HG03469 (cell line): ENCODE measurements around the gene GRM5.

Experiments used
- ATAC-seq: cut with Tn5 transposase; IDR thresholded peaks from one replicate; pipeline ENCODE4 v1.9.1; 2021; ENCODE audit warnings: mild to moderate bottlenecking, moderate library complexity, moderate number of reproducible peaks; ENCODE audit not compliant: unreplicated experiment

Gene GRM5

DNA sequence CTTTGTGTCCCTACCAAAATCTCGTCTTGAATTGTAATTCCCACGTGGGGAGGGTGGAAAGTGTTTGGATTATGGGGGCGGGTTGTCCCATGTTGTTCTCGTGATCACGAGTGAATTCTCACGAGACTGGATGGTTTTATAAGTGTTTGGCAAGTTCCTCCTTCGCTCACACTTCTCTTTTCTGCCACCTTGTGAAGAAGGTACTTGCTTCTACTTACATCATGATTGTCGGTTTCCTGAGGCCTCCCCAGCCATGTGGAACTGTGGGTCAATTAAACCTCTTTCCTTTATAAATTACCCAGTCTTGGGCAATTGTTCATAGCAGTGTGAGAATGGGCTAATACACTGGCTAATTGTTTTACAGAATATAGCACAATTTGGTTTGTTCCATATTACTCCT lies 326.3 kb downstream of the GRM5 start:
- ATAC-seq = no peak

DNA sequence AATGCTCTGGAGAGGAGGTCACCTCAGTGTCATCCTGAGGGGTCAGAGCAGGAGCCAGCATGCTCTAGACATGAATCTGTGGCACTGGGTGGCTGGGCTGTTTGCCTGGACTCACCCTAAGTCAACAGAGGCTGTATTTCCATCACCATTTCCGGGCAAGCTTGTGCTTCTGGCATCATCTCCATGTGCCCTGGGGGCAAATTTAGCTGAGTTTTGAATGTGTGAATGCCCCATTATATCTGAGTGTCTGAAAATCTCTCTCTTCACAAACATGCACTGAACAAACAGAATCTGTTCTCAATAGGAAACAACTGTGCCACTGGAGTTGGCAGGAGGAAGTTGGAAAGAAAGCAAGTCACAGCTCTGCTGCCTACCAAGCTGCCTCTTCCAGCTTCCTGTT lies 356.2 kb downstream of the GRM5 start:
- ATAC-seq = no peak

DNA sequence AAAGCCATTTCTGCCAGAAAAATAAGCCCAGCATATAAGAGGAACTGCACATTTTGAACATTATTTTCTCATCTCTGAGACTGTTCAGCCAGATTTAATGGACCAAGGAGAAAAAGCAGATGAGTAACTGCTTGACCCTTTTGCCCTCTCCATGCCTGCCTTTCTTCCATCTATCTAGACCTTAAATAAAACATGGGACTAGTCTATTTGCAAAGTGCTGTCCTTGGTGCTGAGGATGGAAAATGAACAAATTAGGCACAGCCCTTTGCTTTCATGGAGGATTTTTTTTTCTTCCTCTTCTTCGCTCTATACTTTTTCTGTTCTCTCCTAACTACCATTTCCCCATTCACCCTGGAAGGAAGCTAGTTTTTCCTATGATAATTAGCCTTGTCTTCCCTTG lies 361.3 kb downstream of the GRM5 start:
- ATAC-seq = no peak

DNA sequence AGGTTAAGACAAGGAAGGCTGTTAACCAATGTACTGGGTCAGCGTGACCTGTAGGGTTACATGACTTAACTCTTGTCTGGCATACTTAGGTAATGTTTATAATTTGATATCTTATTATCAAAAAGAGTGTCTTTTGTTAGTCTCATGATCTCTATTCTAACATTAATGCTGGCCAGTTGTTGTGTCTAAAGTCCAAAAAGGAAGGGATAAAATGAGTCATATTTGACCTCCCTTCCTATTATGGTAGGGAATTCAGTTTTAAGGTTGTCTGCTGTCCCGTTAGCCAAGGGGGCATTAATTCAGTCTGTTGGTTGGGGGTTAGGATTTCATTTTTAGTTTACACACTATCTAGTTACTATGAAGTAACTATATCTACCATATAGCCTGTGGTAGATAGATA lies 364.0 kb downstream of the GRM5 start:
- ATAC-seq = no peak

DNA sequence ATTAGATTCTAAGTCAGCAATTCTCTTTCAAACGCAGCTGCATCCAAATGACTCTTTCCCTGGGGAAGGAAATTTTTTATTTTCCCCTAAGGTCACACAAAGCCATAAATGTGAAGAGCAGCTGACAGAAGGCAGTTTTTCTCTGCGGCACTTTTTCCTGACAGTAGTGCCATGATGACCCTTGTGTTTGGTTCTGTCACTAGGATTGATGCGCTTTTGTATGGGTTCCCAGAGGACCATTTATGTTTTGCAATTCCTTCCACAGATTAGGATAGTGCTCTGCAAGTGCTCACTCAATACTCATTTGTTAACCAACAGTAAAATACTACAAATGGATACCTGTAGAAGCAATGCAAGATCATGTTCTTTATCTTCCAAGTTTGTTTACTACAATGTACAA lies 368.6 kb downstream of the GRM5 start:
- ATAC-seq = no peak

DNA sequence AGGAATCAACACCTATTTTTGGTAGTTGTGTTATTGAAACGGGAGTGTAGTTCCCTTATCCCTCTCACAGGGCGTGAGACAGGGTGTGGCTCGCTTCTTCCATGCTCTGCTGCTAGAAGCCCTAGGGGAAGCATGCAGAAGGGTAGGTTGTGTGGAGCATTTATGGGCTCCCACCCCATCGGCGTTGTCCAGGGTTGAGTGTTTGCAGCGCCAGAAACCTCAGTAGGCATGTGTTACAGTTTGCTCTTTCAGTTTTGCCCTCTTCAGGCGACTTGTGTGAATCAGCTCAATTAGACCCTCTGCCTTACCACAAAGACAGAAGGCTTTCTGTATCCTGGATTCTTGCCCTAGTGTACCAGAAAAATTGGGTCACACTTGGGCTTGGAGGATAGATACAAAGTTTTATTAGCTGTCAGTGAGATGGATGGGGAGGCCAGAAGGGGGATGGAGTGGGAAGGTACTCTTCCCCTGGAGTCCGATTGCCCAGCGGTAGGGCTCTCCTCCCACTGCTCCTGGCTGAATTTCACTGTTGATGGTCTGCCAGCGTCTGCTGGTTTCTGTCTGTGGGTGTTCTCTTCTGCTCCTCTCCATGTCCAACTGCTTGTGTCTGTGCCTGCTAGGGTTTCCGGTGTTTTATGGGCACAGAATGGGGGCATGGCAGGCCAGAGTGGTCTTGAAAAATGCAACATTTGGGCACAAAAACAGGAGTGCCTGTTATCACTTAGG lies 369.9 kb downstream of the GRM5 start:
- ATAC-seq = no peak

DNA sequence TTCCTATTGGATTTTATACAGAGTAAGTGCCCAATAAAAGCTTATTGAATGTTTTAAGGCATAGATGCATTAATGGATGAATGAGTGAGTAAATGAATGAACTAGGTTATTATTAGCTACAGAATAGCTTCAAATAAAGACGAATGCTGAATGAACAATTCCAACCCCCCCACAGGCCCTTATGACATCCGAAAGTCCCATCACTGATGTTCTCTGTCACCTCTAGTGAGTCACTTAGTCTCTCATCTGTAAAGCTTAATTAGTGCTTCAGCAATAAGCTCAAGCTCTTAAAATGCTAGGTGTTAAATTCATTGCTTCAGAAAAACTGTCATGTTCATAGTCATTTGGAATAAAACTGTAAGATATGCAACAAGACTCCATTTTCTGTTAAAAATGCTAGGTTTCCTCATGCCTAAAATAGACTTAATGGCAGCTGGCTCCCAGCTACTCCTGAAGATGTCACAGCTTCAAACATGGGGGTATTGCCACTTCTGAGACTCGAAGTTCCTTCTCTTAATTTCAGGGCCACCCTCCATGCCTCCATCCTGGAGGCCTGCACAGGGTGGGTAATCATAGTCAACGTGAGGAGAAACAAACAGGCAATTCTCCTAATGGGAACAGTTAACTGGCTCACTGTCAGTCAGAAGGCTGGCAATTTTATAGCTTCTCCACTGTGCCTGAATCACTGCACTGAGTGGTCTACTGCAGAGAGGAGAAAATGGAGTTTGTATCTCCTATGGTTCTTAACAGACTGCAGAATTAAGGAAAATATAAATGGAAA lies 373.3 kb downstream of the GRM5 start:
- ATAC-seq = no peak

DNA sequence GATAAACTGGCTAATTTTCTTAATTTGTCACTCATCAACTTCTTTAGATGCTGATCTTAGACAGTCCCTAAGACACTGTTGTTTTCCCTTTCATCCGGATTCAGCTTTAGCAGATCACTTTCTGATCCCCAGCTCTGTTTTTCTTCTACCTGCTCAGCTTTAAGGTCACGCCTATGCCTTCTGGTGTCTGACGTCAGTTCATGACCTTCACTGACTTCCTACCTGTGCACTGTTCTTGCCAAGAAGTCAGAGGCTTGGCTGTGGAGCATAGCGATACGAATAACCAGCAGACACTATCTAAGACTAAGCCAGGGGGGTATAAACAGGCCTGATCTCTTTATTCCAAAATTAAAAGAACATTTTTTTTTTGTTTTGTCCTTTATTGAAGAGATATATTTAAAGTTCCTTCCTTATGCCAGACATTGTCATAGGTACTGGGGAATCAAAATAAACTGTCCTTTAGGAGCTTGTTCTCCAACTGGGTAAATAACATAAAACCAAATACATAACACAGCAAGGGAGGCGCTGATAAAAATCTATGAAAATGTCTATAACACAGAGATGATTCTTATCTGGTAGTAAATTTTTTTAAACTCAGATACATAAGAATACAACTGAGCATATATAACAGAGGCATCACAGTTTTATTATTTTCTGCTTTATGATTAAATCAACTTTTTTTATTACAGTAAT lies 376.1 kb downstream of the GRM5 start:
- no peak for ATAC-seq

DNA sequence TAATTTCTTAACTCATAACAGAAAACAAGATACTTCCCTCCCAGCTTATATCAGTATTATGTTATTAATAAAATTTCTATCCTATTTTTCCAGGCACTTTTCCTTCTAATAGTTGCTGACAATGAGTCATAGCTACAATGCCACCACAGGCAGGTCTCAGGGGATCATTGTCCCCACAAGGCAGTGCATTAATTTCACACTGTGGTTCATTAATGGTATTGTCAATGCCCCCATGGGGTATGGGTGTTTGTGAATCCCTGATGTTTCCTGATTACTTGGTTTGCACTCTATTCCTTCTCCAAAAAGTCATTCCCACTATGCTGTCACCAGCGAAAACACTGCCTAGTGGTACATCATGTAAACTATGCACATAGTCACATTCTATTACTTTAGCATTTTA lies 382.8 kb downstream of the GRM5 start:
- ATAC-seq = no peak

DNA sequence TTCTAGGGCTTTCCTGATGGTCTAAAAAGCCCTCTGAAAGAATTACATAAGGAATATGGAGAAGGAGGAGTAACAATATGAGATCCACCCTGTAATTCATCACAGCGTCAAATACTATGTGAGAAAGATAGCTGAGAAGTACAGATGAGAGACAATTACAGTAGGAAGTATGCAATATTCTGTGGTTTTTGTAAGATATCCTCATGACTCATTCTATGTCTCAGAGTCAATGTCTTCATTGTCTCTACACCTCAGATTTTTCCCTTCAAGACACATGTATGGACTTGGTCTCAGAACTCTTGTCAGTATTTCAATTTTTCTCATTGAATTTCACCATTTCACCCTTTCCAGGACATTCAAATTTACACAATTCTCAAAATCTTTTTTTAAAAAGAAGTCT lies 385.0 kb downstream of the GRM5 start:
- peak; percentile 44 for ATAC-seq

DNA sequence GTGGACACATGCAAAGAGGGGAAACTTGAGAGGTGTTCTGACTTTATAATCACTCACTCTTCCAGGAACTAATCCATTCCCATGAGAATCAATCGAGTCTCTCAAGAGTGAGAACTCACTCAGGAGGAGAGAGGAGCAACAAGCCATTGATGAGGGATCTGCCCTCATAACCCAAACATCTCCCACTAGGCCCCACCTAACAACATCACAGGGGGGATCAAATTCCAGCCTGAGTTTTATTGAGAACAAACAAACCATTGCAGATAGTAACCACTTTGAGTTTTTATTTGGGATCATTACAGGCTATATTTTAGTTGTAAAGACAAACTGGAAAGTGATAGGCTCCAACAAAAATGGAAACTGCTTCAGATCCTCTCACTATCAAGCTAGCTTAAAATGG lies 399.4 kb downstream of the GRM5 start:
- no peak for ATAC-seq

DNA sequence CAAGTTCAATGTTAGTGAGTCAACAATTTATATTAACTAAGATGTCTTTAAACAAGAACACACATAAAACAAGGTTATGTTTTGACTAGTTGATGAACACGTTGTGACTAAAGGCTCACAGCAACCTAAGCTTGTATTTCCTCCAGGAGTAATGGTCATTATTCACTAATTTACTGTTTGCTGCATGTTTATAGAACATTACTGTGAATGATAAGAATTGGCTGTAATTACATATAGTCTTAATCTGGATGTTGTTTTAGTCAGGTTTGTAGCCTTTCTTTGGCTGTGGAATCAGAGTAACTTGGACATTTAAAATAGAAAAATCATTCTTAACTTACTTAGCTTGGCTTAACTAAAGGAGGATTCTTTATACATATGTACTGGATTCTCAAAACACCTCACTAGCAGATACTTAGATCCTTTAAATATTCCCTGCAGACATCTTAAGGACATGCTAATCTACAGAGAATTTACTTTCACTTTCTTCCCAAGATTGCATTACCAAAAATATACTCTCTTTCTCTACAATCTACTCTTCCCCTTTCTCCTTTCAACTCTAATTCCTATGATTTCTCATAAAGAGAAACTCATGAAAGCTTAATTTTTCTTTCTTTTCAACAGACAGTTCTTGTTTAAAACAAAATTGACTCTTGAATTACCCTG lies 408.6 kb downstream of the GRM5 start:
- ATAC-seq = no peak

DNA sequence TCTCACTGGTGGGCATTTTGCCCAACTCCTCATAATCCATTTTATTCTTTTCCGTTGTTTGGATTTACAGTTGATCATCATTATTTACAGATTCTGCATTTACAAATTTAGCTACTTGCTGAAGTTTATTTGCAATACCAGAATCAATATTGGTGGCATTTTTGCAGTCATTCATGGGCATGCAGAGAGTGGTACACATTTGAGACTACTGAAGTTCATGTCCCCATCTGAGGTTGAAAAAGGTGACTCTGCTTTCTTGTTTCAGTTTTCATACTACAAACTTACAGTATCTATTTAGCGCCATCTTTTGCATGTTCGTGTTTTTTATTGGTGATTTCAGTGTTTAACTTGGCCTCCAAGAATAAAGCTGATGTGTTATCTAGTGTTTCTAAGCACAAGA lies 409.5 kb downstream of the GRM5 start:
- no peak for ATAC-seq

DNA sequence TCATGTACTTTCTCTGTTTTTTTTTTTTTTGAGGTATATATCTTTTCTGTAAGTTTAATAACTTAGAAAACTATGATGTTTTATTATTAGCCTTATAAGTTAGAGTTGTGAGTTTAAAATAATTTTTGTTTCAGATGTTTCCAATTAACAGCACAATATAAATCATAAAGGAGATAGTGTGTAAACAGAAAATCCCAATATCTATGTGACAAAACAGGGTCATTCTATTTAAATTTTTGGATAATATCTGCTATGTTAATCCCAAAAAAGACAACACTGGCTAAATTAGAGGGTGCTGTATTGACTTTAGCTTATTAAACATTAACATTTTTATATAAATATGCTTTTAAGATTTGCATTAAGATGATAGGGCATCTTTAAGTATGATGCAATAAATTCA lies 410.1 kb downstream of the GRM5 start:
- no peak for ATAC-seq

DNA sequence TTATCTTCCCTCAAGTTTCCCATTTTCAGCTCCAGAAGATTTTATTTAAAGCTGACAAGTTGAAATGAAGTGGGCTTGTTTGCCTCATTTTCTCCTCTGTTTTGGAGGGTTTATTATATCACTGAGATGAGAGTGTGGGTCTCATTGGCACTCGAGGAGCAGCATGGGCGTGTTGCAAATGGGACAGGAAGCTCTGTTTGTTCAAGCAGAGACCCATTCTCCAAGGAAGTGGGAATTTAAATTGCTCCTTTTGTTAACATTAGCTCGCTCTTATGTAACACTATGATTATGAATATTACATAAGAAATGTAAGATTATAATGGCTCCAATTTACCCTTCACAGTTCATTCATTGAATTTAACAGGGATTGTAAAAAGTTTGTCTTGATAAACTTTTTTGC lies 410.6 kb downstream of the GRM5 start:
- ATAC-seq = no peak

DNA sequence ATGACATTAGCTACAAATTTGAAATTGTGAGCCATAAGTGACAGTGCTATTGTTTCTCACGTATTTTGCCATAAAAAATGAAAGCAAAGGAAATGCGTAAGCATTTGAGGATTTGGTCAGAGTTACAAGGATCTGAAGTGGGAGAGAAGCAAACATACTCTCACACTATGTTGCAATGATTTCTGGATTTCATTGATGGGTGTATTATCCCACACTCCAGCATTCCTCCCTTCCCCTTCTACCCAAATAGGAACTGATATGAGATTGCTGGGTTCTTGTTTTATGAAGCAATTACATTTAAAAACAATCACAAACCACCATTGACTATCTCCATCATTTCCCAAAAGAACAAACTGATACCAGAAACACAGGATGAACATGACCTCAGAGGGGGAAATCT lies 414.2 kb downstream of the GRM5 start:
- no peak for ATAC-seq

DNA sequence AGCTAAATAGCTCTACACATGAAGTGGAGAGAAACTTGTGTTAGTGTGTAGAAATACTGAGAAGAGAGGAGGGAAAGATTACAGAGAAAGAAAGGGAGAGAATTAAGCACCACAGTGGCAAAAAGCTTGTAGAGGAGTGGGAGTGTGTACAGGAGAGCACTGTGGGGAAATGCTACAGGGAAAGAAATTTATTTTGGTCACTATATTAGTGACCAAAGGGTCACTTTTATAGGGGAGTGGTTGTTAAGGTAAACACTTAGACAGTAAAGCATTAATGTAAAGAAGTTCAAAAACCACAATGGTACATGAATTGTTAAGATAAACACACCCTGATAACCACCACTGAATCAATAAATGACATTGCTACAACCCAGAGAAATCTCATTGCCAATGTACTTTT lies 421.1 kb downstream of the GRM5 start:
- no peak for ATAC-seq

DNA sequence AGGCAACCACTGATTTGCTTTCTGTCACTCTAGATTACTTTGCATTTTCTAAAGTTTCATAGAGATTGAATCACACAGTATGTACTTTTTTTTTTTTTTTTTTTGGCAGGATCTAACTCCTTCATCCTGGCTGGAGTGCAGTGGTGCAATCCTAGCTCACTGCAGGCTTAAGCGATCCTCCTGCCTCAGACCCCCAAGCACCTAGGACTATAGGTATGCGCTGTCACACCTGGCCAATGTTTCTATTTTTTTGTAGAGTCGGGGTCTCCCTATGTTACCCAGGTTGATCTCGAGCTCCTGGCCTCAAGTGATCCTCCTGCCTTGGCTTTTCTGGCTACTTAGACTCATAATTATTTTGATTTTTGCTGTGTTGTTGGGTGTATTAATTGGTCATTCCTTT lies 433.6 kb downstream of the GRM5 start:
- no peak for ATAC-seq

DNA sequence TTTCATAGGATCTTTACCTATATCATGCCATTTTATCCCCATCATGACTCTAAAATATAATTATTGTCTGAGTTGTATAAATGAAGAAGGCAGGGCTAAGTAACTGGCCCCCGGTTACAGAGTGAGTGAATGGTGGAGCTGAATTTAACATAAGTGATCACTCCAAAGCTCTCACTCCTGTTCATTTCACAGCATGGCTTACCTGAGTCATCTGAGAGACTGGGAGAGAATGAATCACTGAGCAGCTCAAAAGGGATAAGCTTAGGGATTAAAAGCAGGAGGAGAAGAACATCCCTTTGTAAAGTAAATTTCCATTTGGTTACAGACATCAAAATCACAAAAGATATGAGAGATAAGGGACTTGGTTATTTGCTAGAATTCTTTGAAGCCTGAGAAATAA lies 434.3 kb downstream of the GRM5 start:
- no peak for ATAC-seq

DNA sequence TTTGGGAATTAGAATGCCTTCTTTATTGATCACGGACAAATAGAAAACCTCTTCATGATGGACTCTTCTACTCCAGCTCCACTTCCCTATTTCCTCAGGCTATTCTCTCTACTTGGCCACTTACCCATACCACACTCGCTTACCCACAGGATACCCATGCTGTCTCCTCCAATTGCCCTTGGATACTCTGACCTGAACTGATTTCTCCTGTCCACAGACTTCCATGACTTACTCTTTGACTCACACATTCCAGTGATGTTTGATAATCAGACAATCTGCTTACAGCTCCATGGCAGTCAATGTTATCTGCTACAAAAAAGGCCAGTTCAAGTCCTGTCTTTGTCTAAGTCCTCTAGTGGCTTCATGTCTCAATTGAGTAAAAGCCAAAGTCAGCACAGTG lies 436.3 kb downstream of the GRM5 start:
- ATAC-seq = no peak

DNA sequence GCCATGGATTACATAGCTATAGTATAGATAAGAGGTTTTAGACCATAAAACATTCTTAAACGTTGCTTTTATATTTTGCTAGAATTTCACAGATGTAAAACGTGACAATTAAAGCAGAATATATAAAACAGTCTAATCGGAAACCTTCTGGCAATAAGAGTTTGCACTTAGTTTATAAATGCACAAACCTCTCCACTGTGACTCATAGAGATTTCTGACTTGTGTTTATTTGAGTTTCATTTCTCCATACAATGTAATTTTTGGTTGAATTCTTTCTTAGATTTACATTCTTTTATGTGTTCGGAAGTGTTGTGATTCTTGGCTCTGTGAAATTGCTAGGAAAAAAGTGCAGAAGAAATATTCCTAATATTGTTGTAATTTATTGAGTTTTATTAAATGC lies 439.6 kb downstream of the GRM5 start:
- ATAC-seq = no peak

DNA sequence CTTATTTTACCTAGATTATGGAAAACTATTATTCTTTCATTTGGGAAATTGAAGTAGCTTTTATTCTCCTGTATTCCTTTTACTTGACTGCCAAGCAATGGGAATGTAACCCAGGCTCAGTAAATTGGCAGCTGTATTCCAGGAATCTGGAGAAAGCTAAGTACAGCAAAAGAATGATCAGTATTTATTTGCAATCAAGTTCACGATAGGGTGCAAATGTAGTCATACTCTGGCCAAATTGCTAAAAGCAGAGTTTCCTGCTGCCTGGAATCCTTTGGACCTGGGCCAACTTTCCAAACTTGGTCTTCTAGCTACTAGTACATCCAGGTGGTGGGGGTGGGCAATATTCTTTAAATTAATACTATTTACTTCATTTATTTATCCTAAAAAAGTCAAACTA lies 442.3 kb downstream of the GRM5 start:
- no peak for ATAC-seq
